PC-9 (cell line): ENCODE results near the gene ADAMTS2.

ENCODE experiments used
- CTCF ChIP-seq: fragments of 200-600 bp; sonication (generic); conservative IDR thresholded peaks from 2 replicates; pipeline ENCODE4 v1.6.1; 2017; ENCODE audit warnings: mixed run types, antibody characterized with exemption, mild to moderate bottlenecking, moderate library complexity
- EZH2 ChIP-seq: fragments of 200-600 bp; sonication (generic); IDR thresholded peaks from 2 replicates; pipeline ENCODE4 v1.8.0; 2017; ENCODE audit warnings: antibody characterized with exemption, low read depth

- TF ChIP-seq CTCF (no peak), EZH2 (no peak)
These were observed 222.7 kb downstream of the ADAMTS2 start for GRCh38 chr5:179122411-179123108.
